GM19099 (cell line): ENCODE data around the gene CTSF.

Experiments
- POLR2A ChIP-seq: IDR thresholded peaks from 3 replicates; pipeline ENCODE4 v1.6.1; 2011; ENCODE audit warnings: low read depth; ENCODE audit not compliant: insufficient read length; ENCODE audit errors: extremely low read depth

Gene CTSF

DNA sequence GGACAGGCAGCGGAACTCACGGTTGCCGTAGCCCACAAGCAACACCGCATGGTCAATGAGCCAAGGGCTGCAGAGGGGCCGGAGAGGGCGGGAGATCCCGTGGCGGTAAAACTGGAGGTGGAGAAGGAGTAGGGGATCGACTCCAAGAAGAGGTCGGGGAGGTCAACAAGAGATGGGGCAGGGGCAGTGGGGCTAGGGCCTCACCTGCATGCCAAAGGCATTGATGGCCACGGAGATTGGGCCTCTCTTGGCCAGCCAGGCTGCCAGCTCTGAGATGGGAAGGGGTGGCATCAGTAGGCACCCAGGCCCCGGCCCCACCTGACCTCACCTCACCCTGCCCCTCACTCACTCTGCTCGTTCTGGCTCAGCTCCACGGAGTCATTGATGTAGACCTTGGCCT lies 3.9 kb downstream of the CTSF start:
- TF ChIP-seq POLR2A, result no peak

DNA sequence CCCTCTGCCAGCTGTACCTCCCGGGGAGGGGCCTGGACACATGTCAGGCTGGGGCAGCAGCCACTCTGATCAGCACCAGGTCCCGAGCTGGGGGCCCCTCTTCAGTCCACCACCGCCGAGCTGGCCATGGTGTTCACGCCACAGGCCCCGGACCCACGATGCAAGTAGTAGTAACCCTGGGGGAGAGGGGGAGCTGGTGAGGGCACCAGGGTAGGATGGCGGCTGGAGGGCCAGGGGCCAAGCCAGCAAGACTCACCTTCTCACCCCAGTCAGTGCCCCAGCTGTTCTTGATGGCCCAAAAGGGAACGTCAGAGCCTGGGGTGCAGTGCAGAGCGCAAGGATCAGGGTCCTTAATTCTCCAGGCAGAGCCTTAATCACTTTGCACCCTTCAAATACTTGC lies 4.6 kb downstream of the CTSF start:
- no peak for TF ChIP-seq POLR2A

DNA sequence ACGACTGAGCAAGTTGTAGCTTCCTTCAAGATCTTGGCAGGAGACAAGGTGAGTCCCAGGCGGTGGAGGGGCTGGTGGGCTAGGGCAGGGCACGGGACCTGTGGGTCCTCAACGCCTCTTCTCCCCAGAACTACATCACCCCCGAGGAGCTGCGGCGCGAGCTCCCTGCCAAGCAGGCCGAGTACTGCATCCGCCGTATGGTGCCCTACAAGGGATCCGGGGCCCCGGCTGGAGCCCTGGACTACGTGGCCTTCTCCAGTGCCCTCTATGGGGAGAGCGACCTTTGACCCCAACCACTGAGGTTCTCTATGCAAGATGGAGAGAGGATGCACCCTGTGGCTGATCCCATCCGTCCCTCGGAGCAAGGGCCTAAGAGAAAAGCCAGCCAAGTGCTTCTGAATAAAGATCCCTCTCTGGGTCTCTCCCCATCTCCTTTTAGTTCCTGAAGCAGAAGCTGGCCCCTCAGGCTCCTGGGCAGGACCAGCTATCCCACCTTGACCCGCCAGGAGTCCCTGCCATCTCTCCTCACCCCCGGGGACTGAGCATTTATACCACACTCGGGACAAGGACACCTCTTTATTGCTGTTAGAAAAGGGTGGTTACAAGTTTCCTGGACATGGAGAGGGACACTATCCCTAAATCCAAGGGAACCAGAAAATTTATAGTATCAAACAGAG lies 5.4 kb downstream of the CTSF start:
- no peak for TF ChIP-seq POLR2A

DNA sequence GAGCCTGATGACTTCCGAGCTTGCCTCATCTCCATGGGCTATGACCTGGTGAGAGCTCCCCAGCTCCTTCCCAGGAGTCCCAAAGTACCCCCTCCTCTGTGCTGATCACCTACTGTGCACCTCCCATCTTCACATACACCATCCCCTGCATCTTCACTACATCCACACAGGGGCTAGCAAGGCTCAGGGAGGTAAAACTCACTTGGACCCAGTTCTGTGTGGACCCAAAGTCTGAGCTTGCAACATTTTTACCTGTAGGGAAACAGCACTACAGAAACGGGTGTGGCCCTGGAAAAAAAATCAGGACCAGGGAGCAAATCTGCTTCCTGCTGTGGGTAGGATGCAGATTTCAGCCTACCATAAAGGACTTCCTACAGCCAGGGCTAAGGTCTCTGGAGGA lies 6.1 kb downstream of the CTSF start:
- TF ChIP-seq POLR2A, result no peak

DNA sequence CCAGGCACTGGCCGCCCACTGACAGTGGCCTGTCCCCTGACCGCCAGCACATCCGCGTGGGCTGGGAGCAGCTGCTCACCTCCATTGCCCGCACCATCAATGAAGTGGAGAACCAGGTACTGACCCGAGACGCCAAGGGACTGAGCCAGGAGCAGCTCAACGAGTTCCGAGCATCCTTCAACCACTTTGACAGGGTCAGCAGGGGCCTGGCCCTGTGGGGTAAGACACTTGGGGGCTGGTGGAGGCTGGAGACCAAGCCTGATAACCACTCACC lies 6.5 kb downstream of the CTSF start:
- TF ChIP-seq POLR2A, result no peak

DNA sequence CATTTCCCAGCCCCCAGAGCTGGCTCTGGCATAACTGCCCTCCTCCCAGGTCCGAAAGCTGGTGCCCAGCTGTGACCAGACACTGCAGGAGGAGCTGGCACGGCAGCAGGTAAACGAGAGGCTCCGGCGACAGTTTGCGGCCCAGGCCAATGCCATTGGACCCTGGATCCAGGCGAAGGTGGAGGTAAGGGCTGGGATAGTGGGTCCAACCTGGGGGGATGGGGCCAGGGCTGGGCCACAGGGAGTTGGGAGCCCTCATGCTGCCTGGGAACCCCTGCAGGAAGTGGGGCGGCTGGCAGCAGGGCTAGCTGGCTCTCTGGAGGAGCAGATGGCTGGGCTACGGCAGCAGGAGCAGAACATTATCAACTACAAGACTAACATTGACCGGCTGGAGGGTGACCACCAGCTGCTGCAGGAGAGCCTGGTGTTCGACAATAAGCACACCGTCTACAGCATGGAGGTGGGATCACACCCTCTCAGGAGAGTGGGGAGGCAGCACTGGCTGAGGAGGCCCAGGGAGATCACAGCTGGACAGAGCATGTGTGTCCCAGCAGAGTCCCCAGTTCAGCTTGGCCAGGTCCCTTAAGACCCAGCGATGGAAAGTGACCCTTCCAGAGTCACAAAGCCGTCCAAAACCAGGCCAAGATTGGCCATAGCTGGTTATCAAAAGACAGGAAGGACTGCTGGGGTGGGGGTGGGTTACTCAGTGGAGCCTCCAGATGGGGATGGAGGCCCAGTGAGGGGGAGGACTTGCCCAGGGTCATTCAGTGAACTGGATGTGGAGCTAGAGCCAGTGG lies 7.0 kb downstream of the CTSF start:
- no peak for TF ChIP-seq POLR2A

DNA sequence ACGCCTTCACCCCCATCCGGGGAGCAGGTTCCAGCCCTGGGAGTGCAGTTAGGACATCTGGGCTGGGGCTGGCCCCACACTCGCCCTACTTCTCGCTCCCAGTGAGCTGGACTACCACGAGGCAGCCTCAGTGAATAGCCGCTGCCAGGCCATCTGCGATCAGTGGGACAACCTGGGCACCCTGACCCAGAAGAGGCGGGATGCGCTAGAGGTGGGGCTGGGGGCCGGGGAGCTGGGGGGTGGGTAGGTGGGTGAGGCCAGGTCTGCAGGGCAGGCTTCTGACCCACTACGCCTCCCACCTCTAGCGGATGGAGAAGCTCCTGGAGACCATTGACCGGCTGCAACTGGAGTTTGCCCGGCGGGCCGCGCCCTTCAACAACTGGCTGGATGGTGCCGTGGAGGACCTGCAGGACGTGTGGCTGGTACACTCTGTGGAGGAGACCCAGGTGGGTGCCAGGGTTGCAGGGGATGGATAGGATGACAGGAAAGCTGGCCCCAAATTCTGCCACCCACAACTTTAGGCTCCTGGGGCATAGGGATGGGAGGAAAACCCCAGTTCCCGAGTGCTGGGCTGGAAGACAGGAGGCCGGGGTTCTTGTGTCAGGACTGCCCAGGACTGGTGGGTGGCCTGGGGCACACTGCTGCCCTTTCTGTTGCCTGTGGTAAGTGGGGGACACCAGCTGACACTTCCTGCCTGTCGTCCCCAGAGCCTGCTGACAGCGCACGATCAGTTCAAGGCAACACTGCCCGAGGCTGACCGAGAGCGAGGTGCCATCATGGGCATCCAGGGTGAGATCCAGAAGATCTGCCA lies 8.3 kb downstream of the CTSF start:
- no peak for TF ChIP-seq POLR2A

DNA sequence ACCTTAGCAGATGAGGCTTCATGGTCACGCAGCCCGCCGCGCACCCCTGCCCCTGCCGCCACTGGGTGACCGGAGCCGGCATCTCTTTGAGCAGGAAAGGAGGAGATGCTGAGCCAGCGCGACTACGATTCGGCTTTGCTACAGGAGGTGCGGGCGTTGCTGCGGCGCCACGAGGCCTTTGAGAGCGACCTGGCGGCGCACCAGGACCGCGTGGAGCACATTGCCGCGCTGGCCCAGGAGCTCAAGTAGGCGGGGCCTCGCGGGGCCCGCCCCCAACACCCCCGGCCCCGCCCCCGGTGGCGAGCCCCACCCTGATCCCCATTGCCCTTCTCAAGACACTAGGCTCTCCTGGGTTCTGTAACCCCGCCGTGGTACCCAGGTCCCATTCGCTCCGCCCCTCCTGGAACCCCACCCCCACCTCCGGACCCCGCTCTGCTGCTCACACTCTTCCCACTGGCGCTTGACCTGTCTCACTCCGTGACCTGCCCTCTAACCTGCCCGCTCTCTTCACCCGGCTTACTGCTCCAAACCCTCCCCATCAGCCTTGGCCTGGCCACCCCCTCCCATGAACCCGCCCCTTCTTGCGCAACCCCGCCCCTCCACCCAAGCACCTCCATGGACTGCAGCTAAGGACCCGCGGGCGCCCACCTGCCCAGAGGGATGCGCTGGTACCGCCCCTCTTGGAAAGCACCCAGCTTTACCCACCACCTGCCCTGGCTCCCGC lies 9.1 kb downstream of the CTSF start:
- TF ChIP-seq POLR2A, result no peak

DNA sequence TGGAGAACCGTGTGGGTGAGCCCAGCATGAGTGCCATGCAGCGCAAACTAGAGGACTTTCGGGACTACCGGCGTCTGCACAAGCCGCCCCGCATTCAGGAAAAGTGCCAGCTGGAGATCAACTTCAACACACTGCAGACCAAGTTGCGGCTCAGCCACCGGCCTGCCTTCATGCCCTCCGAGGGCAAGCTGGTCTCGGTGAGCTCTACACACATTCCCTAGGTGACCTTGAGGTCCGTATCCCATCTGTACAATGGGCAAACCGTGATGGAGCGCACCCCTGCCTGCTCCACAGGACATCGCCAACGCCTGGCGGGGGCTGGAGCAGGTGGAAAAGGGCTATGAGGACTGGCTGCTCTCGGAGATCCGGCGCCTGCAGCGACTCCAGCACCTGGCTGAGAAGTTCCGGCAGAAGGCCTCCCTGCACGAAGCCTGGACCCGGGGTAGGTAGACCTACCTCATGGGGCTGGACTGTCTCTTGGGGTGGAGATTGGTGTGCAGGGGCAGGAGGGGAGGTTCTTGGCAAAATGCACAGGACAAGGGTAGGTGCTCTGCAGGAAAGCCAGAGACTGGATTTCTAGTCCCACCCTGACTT lies 10.6 kb downstream of the CTSF start:
- no peak for TF ChIP-seq POLR2A

DNA sequence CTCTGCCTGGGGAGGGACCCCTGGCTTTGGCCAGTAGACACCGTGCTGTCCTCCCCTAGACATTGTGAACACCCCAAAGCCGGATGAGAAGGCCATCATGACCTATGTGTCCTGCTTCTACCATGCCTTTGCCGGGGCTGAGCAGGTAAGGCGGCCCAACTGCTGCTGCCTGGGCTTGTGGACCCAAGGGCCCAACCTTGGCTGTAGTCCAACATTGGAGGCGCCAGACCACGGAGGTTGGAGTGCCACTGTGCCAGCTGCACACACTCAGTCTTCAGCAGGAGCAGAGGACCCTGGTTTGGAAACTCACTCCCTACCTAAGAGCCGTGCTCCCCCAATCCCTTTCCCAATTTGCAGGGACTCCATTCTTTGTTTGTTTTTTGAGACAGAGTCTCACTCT lies 12.3 kb downstream of the CTSF start:
- TF ChIP-seq POLR2A, result no peak

DNA sequence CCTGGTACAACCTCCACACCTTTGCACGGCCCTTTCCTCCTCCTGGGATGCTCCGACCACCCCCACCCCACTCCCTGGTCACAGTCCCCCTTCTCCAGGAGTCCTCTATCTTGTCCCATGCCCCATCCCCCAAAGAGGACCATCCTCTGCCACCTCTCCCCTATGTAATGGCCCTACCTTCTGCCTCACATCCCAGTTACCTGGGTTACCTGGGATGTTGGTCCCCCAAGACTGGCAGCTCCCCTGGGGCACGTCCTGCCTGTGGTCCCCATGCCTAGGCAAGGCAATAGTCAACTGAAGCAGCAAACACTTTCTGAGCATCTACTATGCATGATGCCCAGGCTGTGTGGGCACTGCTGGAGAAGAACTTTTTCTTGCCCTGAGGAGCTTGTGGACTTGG lies 13.0 kb downstream of the CTSF start:
- TF ChIP-seq POLR2A, result no peak

DNA sequence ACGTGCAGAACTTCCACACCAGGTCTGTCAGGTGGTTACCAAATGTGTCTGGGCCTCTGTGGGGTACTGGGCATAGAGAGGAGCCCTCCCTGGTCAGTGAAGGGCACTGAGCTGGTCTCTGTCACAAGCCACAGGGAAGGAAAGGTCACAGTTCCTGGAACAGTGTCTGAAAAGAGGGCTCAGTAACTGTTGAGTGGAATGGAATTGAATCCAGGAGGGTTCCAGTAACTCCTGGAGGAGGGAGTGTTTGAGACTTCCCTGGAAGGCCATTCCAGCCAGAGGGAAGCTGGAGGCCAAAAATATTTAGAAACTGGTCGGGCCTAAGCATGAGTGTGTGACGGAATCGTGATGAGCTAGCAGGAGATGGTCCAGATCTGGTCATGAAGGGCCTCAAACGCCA lies 13.8 kb downstream of the CTSF start:
- TF ChIP-seq POLR2A, result no peak

DNA sequence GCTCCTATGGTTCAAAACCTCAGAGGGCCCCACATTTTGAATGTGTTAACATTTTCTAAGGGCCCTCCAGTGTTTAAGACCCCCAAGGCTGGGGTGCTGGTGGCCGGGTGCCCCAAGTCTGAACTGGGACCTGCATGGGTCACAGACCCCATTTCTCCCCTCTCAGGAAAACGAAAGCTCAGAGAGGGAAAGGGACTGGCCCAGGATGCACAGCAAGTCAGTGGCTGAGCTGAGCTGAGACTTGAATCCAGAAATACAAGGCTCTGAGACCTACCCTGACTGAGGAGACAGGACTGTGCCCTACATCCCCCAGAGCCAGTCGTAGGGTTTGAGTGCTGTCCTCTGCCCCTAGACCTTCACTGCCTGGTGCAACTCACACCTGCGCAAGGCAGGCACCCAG lies 17.5 kb downstream of the CTSF start:
- TF ChIP-seq POLR2A, result no peak

DNA sequence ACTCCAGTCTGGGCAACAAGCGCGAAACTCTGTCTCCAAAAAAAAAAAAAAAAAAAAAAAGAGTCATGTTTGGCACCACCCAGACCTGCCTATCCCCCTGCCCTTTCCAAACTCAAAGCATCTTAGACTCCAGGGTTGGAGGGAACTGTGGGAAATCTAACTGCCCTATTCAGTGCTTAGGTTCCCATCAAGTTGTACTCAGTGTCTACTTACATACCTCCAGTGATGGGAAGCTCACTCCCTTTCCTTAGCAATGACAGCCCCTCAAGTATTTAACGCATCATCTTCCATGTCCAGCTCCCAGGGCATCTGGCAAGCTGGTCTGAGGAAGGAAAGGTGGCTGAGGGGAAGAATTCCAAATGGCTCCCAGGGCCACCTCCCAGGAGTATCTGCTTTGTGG lies 18.7 kb downstream of the CTSF start:
- no peak for TF ChIP-seq POLR2A
